GM12864 (cell line): ENCODE results near the gene NEO1.
A peak's percentile ranks its signal among the peaks of the same experiment; 100 is the strongest.

ENCODE experiments used
- DNase-seq: peaks from one replicate; pipeline ENCODE4 v3.0.0-alpha.2; 2011; ENCODE audit warnings: low read depth
- H3K4me3 ChIP-seq: 2 replicates; pipeline ENCODE4 v1.5.1; 2011; ENCODE audit warnings: mild to moderate bottlenecking, low read depth, low read length, control low read depth
- TF ChIP-seq, protein P1 (sequence below): IDR thresholded peaks from 2 replicates; pipeline ENCODE4 v1.5.1; 2011; ENCODE audit warnings: low read depth, mild to moderate bottlenecking, moderate library complexity, low read length, control low read depth, inconsistent platforms; ENCODE audit errors: missing control alignments

The NEO1 gene, protein sequence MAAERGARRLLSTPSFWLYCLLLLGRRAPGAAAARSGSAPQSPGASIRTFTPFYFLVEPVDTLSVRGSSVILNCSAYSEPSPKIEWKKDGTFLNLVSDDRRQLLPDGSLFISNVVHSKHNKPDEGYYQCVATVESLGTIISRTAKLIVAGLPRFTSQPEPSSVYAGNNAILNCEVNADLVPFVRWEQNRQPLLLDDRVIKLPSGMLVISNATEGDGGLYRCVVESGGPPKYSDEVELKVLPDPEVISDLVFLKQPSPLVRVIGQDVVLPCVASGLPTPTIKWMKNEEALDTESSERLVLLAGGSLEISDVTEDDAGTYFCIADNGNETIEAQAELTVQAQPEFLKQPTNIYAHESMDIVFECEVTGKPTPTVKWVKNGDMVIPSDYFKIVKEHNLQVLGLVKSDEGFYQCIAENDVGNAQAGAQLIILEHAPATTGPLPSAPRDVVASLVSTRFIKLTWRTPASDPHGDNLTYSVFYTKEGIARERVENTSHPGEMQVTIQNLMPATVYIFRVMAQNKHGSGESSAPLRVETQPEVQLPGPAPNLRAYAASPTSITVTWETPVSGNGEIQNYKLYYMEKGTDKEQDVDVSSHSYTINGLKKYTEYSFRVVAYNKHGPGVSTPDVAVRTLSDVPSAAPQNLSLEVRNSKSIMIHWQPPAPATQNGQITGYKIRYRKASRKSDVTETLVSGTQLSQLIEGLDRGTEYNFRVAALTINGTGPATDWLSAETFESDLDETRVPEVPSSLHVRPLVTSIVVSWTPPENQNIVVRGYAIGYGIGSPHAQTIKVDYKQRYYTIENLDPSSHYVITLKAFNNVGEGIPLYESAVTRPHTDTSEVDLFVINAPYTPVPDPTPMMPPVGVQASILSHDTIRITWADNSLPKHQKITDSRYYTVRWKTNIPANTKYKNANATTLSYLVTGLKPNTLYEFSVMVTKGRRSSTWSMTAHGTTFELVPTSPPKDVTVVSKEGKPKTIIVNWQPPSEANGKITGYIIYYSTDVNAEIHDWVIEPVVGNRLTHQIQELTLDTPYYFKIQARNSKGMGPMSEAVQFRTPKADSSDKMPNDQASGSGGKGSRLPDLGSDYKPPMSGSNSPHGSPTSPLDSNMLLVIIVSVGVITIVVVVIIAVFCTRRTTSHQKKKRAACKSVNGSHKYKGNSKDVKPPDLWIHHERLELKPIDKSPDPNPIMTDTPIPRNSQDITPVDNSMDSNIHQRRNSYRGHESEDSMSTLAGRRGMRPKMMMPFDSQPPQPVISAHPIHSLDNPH (N-terminal part only)

DNA sequence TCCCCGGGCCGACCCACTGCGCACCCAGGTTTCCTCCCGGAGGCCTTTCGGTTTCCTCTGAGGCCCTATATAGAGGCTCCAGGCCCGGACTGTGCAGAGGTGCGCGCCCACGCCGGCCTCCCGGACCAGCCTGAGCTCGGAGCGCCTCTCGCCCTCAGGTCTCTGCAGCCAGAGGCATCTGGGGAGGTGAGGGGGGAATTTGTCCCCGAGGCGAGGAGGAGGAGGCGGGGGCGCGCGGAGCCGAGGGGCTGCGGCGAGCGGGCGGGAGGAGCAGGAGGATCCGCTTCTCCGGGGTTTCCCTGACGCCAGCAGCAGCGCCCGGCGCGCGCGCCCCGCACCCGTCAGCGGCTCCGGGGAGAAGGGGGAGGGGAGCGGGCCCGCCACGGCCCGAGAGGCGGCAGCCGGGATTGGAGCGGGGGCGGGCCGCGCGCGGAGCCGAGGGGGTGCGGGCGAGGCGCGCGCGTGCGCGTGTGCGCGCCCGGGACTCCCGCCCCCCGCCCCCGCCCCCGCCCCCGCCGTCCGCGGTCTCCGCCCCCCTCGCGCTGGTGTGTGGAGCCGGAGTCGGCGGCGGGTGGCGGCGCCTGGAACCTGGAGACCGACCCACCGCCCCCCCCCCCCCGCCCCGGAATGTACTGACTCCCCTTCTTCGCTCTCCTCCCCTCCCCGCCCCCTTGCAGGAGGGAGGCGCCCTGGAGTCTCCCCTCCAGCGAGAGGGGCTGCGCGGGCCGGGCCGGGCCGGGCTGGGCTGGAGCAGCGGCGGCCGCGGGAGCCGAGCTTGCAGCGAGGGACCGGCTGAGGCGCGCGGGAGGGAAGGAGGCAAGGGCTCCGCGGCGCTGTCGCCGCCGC lies at the start of gene NEO1:
Gene NEO1 (plus strand): TSS at position 657 of the 846 bp plus-strand sequence. CDS start 213 bp downstream, outside the sequence.
- TF ChIP-seq, protein P1, sequence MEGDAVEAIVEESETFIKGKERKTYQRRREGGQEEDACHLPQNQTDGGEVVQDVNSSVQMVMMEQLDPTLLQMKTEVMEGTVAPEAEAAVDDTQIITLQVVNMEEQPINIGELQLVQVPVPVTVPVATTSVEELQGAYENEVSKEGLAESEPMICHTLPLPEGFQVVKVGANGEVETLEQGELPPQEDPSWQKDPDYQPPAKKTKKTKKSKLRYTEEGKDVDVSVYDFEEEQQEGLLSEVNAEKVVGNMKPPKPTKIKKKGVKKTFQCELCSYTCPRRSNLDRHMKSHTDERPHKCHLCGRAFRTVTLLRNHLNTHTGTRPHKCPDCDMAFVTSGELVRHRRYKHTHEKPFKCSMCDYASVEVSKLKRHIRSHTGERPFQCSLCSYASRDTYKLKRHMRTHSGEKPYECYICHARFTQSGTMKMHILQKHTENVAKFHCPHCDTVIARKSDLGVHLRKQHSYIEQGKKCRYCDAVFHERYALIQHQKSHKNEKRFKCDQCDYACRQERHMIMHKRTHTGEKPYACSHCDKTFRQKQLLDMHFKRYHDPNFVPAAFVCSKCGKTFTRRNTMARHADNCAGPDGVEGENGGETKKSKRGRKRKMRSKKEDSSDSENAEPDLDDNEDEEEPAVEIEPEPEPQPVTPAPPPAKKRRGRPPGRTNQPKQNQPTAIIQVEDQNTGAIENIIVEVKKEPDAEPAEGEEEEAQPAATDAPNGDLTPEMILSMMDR: no peak
- no peak for DNase-seq
- peak within 1 kb of the TSS; percentile 66 for H3K4me3 ChIP-seq

DNA sequence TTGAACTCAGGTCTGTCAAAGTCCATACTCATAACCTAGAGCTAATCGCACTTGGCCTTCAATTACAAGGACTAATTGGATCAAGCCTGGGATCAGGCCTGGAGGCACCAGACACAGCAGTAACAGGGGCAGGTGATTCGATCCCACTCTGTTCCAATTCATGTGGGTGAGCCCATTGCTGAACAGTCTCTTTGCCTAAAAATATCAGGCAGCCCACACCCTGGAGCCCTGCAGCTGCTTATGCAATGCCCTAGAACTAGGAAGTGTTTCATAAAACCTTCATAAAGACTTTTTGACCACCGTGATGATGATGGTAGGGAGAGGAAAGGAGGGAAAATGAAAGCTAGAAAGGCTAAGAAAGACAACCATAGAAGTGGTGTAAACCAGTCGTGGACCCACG lies 47.8 kb upstream of the NEO1 start:
- H3K4me3 ChIP-seq: no peak overlapping the region
- TF ChIP-seq, protein P1: no peak
- DNase-seq: no peak

DNA sequence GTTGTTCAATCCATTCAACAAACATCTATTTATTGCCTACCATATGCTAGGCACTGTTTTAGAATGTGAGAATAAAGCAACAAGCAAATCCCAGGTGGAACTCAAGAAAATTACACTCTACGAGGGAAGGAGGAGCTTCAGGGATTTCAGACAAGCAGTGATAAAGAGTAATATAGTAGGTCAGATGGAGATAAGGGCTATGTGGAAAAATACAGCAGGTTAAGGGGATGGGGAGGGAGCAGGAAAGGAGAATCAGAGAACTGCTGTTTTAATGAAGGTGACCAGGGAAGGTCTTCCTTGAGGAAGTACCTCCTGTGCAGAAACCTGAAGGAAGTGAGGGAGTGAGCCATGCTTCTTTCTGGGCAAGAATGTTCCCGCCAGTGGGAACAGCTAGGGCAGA lies 47.2 kb upstream of the NEO1 start:
- no peak overlapping the region for H3K4me3 ChIP-seq
- no peak for DNase-seq
- TF ChIP-seq, protein P1: no peak

DNA sequence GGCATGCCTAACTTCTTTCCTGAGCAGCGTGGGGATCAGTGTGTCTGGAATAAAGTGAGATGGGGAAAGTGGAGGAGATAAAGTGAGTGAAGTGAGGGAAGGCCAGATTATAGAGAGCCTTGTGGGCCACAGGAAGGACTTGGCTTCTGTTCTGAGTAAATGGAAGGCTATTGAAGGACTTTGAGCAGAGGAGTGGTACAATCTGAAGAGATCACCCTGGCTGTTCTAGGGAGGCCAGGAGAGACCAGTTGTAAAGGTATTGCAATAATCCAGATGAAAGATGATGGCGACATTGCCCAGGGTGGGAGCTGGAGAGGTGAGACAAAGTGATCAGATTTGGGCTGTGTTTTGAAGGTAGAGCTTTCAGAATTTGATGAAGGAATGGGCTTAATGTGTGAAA lies 46.8 kb upstream of the NEO1 start:
- no peak overlapping the region for H3K4me3 ChIP-seq
- DNase-seq: no peak
- TF ChIP-seq, protein P1: no peak

DNA sequence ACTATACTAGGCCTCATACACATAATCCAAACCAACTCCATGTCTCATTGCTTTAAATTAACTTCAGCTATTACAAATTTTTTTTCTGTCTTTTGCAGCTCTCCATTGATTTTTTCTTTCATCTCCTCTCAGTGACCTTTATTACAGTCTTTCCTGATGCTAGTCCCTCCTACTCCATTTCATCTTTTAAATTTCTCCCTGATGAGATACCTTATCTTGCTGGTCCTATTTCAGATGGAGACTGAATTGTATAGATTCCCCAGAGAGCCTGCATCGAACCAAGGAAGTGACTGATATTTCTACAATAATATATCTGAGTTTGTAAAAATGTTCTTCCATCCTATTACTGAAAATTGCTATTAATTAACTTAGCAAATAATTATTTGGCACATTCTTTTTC lies 45.7 kb upstream of the NEO1 start:
- DNase-seq: no peak
- TF ChIP-seq, protein P1: no peak
- H3K4me3 ChIP-seq: no peak overlapping the region
